Jurkat, Clone E6-1 (cell line): ENCODE data around the gene SUGP1.
A peak's percentile ranks its signal among the peaks of the same experiment; 100 is the strongest.
"Not testable (repeated sequence)": the region's sequence is repeated elsewhere in the genome, so short reads cannot be mapped to it uniquely, and the experiment has no call there.

Experiments
- DNase-seq: peaks from one replicate; pipeline ENCODE4 v3.0.0-alpha.2; 2011; ENCODE audit warnings: low read depth, low spot score
- H3K4me3 ChIP-seq: 2 replicates; pipeline ENCODE4 v1.5.1; 2011; ENCODE audit warnings: mild to moderate bottlenecking, low read length, control low read depth, moderate library complexity

The SUGP1 gene

DNA sequence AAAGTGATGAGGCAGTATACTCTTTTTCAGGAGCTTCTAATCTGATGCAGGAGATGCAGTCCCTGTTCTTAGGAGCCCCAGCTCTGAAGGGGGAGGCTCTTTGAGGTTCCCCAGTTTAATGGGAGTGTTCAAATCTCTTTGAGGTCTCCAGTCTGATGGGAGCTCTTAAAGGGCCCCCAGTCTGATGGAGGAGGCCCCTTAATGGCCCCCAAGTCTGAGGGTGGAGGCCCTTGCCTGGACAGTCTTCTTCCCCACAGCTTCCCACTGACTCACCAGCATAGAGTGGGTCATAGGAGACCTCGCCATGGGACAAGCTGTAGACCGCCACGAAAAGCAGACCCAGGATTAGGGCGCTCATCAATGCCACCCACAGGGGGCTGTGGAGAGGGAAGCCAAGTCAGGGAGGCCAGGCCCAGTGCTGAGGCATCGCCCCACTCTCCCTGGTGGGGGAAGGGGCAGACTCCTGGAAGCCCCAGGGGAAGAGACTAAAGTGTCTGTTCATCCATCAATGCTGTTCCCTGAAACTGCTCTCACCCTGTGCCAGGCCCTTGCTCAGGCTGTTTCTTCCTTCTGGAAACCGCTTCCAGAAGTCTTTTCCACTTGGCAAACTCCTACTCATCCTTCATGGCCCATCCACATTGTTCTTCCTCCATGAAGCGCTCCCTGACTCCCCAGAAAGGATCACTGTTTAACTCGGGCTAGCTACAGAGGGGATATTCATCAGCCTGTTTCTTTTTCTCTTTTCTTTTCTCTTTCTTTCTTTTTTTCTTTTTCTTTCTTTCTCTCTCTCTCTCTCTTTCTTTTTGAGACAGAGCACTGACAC, 49.3 kb downstream of the SUGP1 start:
- no peak overlapping the region for H3K4me3 ChIP-seq

DNA sequence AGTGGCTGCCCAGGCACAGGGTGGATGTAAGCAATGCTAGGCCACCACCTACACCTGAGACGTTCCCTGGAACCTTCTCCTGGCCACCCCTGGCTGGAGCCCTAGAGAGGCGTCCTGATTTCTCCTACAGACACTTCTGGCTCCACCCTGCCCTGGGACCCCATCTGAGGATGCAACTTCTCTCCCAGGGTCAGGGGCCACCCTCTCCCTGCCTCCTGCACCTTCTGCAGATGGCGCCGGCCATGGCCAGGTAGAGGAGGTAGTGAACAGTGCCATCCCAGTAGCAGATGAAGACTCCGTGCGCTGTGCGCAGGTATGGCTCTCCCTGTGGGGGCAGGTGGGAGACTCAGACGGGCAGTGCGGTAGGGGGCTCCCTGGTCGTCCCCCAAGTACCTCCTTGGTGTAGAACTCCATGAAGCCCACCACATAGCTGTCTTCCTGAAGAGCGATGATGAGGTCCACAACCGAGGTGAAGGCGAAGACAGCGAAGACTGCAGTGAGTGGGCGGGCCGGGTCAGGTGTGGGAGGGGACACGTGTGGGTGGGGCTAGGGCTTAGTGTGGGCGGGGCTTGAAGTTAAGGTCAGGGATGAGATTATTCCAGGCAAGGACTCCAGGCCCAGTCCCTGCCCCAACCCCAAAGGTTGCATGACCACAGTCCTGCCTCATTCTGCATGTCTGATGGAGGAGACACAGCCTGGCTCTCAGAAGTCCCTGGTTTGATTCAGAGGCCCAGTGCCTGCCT, 50.2 kb downstream of the SUGP1 start:
- DNase-seq = no peak
- no peak overlapping the region for H3K4me3 ChIP-seq

More for the DNA sequence above, 49.3 kb downstream of the SUGP1 start:
- DNase-seq = no peak

DNA sequence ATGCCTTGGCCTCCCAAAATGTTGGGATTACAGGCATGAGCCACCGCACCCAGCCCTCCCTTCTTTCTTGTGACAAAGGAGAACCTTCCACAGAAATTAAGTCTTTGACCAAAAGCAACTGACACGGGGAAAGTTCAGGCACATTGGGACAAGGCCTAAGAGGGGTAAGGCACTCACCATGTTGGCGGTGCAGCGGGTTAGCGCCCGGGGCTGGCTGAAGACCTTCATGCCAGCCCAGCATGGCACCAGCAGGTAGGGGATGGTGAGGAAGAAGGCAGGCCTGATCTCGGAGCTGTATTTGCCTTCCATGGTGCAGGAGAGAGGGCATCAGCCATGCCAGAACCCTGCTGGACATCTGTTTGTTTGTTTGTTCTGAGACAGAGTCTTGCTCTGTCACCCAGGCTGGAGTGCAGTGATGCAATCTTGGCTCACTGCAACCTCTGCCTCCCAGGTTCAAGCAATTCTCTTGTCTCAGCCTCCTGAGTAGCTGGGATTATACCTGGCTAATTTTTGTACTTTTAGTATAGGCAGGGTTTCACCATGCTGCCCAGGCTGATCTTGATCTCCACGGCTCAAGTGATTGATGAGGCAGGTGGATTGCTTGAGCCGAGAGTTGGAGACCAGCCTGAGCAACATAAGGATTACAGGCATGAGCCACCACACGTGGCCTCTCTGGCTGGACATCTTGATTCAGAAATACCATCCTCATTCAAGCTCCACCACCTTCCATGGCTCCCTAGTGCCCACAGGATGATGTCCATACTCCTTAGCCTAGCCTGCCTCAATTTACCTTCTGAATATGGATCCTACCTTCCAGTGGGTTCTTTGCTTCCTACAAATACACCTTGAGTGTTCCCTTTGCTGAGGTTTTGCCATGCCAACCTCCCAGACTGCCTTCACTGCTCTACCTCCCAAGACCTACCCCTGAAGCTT, 51.6 kb downstream of the SUGP1 start:
- H3K4me3 ChIP-seq = no peak overlapping the region
- no peak for DNase-seq

DNA sequence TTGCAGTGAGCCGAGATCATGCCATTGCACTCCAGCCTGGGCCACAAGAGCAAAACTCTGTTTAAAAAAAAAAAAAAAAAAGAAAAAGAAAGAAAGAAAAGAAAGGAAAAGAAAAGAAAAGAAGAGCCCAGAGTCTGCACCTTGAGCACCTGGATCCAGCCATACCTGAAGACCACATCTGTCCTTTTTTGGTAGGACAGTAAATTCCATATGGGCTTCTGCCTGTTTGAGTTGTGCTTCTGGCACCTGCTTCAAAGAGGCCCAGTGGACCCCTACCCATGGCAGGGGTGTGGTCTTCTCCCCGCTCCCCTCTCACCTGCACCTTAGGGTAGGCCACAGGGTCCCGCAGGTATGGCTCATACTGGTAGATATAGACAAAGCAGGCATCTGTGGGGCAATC, 53.0 kb downstream of the SUGP1 start:
- DNase-seq = no peak
- H3K4me3 ChIP-seq = no peak overlapping the region

DNA sequence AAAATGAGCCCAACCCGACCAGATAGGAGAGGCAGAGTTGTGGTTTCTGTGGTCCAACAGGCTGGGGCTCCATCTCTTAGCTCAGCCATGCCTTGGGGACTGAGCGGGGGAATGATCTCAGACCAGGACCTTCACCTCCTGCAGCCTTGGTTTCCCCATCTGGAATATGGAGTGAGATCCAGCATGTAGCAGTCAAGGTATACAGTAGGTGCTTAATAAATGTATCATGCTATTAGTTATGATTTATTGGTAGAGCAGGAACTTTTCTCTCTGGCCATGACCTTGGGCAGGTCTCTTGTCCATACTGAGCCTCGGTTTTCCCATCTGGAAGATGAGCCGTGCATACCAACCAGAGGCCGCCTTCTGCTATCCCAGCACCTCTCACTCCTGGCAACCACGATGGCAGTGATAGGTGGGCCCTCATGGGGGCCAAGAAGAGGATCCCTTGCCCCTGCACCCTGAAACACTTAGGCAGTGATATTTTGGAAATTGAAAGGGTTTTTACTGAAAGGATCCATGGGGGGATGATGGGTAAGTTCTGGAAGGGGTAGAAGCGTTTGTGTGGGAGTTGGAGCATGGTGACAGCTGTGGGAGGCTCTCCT, 56.3 kb downstream of the SUGP1 start:
- no peak overlapping the region for H3K4me3 ChIP-seq
- DNase-seq = no peak

DNA sequence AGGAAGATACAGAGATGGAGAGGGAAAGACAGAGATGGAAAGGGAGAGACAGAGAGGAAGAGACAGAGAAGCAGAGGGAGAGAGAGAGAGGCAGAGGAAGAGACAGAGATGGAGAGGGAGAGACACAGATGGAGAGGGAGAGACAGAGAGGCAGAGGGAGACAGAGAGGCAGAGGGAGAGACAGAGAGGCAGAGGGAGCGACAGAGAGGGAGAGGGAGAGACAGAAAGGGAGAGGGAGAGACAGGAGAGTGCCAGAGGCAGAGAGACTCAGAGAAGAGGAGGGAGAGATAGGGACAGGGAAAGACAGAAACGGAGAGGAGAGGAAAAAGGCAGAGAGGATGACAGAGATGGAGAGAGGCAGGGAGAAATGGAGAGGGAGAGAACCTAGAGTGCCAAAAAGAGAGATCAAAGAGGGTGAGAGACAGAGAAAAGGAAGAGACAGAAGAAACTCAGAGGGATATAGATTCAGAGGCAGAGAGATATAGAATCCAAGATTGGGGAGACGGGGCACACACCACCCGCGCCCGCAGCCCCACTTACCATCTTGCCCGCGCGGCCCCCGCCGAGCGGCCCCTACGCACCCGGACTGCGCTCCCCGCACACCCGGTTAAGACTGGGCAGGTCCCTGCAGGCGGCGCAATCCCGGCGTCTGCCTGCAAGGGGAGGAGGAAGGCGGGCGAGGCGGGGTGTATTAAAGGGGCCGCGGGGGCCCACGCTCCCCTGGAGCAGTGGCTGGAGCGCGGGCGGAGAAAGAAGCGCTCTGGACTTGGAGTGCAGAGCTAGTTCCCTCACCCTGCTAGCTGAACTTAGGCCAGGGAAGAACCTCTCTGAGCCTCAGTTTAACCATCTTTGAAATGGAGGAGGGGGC, 57.9 kb downstream of the SUGP1 start:
- no peak overlapping the region for H3K4me3 ChIP-seq
- no peak for DNase-seq

DNA sequence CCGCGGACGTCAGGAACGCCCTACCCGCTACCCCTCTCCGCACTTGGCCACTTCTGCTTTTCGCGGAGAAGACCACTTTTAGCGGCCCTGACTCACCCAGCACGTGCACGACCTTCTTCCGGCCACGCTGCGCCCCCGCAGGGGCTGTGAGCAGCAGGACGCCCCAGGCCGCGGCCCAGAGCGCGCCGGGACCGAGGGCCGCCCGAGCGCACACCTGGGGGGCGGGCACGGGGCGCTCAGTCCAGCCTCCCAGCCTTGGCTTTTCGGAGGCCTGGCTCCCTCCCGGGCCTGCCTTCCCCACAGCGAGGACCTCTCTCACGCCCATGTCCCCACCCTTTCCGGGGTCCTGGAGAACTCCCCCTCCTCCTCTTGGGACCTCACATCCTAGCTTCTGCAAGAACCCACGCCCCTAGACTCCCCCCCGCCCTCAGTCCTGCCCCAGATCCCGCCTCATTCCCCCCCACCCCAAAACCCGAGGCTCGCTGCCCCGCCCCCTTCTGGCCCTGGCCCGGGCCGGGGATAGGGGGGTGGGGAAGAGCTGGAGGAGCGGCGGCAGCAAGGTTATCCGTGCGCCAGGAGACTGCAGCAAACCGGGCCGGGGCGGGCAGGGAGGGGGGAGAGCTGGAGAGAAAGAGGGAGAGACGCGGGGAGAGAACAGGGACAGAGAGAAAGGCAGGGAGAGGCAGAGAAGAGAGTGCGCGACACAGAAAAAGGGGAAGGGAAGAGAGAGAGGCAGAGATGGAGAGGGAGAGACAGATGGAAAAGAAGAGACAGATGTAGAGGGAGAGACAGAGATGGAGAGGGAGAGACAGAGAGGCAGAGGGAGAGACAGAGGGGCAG, 58.7 kb downstream of the SUGP1 start:
- DNase-seq = no peak
- H3K4me3 ChIP-seq = no peak overlapping the region

DNA sequence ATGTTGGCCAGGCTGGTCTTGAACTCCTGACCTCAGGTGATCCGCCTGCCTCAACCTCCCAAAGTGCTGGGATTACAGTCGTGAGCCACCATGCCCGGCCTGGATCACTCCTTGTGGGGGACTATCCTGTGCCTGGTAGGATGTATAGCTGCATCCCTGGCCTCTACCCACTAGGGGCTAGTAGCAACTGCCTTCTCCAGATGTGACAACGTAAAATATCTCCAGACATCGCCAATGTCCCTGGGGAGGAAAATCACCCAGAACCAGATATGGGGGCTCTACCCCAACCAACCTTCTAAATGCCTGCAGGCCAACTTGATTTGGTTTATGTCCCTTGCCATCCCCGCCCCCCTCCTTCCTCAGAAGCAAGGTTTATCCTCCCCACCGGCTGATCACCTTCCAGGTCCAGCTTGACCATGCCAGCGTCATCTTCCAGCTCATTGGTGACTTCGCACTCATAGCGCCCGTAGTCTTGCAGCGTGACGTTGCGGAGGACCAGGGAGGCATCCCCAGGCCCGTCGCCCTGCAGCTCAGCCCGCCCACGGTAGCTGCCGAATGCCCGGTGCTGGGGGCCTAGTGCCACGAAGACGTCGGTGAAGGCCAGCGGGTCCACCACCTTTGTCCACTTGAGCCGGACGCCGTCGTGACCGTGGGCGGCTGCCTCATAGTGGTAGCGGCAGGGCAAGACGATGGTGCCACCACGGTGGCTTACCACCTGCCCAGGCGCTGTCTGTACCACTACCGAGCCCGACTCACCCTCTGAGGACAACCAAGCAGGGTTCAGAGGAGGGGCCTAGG, 59.7 kb downstream of the SUGP1 start:
- DNase-seq = no peak
- H3K4me3 ChIP-seq = no peak overlapping the region

DNA sequence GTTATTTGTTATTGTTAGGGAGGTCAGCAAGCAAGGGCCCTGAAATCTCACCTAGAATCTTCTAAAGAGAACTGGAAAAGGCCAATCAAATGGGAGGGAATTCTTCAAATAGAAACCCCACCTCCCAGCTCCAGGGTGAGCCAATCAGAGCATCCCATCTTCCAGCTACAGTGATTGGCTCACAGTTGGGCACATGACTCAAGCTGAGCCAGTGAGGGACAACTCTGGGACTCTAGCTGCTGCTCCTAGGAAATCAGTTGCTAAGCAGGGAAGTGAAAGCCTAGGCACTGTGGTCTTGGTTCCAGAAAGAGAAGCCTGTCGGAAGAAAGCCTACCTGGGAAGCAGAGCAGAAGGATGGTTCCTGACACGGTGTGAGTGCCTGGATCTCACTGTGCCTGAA, 60.6 kb downstream of the SUGP1 start:
- peak; percentile 74 for DNase-seq
- no peak overlapping the region for H3K4me3 ChIP-seq

DNA sequence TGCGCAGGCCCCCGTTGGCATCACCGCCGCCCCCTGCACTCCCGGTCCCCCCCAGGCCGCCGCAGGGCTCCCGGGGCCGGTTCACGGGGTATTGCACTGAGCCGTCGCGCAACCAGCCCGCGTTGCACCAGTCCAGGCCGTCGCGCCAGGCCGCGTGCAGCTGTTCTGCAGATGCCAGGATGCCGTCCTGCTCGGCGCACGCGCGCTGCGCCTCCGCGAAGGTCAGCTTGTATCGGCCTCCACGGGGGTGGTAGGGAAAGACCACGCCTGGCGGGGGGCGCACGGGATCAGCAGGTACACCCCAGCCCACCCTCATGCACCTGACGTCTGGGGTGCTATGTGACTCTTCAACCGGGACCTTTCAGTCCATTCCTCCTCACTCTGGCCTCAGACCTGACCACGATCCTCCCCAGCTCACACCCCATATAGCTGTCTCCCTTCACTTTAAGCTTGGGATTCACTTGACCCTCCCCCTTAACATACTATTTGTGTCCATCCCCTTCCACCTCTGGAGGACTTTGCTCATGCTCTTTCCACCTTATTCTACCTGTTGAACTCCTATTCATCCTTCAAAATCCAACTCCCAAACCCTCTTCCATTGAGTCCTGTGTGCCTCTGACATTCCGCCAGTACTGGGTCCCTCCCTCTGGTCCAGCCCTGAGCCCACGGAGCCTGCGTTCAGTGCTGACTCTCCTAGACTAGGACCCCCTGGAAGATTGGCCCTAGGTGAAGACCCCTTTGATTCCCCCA, 61.5 kb downstream of the SUGP1 start:
- no peak for DNase-seq
- H3K4me3 ChIP-seq = no peak overlapping the region

DNA sequence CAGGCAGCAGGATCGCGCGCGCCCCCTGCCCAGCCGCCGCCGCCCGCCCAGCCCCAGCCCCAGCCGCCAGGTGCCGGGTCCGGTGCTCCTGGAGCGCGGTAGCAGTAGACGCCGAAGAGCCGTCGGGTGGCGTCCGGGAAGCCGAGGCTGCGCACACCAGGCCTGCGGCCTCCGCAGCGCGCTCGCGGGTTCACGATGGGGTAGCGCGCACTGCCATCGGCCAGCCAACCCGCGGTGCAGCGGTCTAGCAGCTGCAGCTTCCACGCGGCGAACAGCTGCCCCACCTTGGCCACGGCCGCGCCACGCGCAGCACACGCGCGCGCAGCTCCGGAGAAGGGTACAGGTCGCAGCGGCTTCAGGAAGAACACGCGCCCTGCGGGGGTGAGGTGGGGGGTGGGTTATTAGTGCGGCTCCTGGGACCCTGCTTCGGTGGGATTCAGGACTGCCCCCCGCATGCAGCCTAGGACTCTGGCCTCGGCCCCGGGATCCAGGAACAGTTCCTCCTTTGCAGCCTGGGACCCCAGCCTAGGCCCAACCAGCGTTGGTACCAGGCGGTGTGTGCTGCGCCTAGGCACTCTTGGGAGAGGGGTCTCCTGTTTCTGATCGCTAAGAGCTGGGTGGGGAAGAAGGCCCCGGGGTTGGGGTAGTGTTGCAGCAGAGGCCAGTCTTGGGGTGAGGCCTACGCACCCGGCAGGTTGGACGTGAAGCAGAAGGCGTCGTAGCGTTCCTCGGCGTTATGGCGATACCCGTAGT, 62.3 kb downstream of the SUGP1 start:
- DNase-seq = no peak

DNA sequence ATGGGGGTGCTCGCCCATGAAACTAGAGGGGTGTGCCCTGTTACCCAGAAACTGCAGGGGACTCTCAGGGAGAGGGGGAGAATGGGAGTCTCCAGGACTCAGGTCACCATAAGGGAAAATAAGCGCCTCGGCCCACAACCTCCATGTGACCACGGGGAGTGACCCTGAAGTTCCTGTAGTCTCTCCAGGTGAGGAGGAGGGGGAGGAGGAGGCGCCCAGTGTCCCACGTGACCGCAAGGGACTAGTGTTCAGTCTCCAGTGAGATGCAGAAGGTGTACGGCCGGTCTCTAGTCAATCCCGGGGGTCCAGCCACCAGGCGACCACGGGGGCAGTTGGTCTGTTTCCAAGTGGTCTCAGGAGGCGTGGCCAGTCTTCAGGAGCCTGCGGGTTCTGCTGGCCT, 63.2 kb downstream of the SUGP1 start:
- no peak for DNase-seq

More for the DNA sequence above, 62.3 kb downstream of the SUGP1 start:
- H3K4me3 ChIP-seq = no peak overlapping the region

DNA sequence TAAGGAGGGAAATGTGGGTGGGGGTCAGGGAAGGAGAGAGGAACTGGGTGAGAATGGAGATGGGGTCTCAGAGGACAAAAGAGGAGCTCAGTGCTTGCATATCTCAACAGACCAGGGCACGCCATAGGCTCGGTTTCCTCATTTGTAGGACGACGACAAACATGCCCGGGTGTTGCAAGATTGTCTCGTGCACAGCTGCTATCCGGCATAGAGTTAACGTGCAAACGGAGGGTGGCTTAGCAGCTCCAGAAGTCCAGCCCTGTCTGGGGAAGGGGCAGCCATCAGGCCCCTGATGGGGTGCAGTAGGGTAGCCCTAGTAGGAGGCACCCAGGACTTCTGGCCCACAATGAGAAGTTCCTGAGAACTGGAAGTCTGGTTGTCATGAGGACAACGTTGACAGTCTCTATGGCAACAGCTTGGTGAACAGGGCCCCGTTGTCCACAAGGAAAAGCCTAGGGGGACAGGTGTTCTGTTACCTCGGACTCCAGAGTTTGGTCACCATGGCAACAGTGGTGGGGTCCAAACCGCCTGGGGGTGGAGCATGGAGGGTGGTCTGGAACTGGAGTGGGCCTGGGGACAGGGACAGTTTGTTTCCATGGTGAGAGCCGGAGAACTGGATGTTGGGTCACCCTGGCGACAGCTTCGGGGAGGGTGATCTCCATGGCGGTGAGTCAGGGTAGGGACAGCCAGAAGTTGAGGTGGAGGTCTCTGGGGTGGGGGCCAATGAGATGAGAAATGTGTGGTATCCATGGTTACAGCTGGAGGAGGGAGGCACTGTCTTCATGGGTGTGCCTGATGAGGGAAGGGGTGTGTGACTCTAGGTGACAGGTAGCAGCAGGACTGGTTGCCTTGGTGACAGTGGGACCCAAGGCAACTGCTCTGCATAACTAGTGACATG, 64.0 kb downstream of the SUGP1 start:
- H3K4me3 ChIP-seq = no peak overlapping the region
- no peak for DNase-seq

More for the DNA sequence above, 63.2 kb downstream of the SUGP1 start:
- H3K4me3 ChIP-seq = no peak overlapping the region

DNA sequence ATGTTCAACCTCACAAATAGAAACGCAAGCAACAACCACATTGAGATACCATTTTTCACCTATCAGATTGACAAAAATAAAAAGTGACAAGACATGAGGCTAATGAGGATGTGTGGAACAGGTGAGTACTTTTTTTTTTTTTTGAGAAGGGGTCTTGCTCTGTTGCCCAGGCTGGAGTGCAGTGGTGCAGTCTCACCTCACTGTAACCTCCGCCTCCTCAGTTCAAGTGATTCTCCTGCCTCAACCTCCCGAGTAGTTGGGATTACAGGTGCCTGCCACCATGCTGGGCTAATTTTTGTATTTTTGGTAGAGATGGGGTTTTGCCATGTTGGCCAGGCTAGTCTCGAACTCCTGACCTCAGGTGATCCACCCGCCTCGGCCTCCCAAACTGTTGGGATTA, 66.9 kb downstream of the SUGP1 start:
- DNase-seq, H3K4me3 ChIP-seq: not testable (repeated sequence)
